ENCODE data around the gene BPI. TPM values are rescaled to one million over a fixed set of nuclear protein-coding genes. Genes with fewer than 3 reads are reported as not detected.
"Not testable (repeated sequence)": the region's sequence is repeated elsewhere in the genome, so short reads cannot be mapped to it uniquely, and the experiment has no call there.

BPI gene
- total RNA-seq, 4 donors from 2014 or later, result not detected

- H3K27ac ChIP-seq, result no peak overlapping the region
- no peaks in the 10 kb centered on the region for H3K36me3 ChIP-seq
- intact Hi-C loops (cut with DNase I; ENCODE audit: low total_unique reads) (no loop called here), in situ Hi-C loops (cut with MboI; ENCODE audit: low sequenced_read_pairs in 4 of 4) (no loop called here)
- TF ChIP-seq POLR2A (IDR thresholded peaks at IDR 0.05), result no peak
- no peak for TF ChIP-seq CTCF (IDR thresholded peaks at IDR 0.05 in 4 of 5, conservative IDR thresholded peaks at IDR 0.05 in 1 of 5)
- no peak overlapping the region for H3K4me3 ChIP-seq
- no peak for DNase-seq
- ATAC-seq, result no peak
- H3K9me3 ChIP-seq, result no peaks in the 10 kb centered on the region
- H3K4me1 ChIP-seq, result peaks cover 3 to 10% of the 10 kb centered on the region in 2 donors
- no peaks in the 10 kb centered on the region for H3K27me3 ChIP-seq
Observed at GRCh38 chr20:38278763-38279162, 25.2 kb upstream of the BPI start.

DNA sequence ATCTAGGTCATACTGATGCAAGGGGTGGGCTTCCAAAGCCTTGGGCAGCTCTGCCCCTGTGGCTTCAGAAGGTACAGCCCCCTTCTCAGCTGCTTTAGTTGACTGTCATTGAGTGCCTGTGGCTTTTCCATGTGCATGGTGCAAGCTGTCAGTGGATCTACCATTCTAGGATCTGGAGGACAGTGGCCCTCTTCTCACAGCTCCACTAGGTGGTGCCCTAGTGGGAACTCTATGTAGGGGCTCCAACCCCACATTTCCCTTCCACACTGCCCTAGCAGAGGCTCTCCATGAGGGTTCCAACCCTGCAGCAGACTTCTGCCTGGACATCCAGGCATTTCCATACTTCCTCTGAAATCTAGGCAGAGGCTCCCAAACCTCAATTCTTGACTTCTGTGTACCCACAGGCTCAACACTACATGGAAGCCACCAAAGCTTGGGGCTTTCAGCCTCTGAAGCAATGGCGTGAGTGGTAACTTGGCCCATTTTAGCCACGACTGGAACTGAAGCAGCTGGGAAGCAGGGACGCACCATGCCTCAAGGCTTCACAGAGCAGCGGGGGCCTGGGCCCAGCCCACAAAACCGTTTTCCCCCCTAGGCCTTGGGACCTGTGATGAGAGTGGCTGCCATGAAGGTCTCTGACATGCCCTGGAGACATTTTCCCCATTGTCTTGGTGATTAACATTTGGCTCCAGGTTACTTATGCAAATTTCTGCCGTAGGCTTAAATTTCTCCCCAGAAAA is 22.6 kb upstream of the BPI start:
- H3K27ac ChIP-seq; H3K36me3 ChIP-seq; H3K27me3 ChIP-seq; in situ Hi-C loops (cut with MboI; ENCODE audit: low sequenced_read_pairs in 4 of 4); H3K9me3 ChIP-seq; DNase-seq; H3K4me1 ChIP-seq; H3K4me3 ChIP-seq; ATAC-seq: not testable (repeated sequence)
- intact Hi-C loops (cut with DNase I; ENCODE audit: low total_unique reads), result loop anchor here (2.0 kb wide), 1 partner anchor 17 kb away; no protein-coding TSS in a partner anchor

- Histone ChIP-seq H3K9me3 (no peaks in the 10 kb centered on the region), H3K27ac (no peak overlapping the region), H3K27me3 (no peaks in the 10 kb centered on the region), H3K4me3 (no peak overlapping the region), H3K36me3 (no peaks in the 10 kb centered on the region), H3K4me1 (peaks cover 3 to 10% of the 10 kb centered on the region in 2 donors)
- in situ Hi-C loops (cut with MboI; ENCODE audit: low sequenced_read_pairs in 4 of 4) (no loop called here), intact Hi-C loops (cut with DNase I; ENCODE audit: low total_unique reads) (no loop called here)
- no peak for ATAC-seq
- no peak for TF ChIP-seq CTCF (IDR thresholded peaks at IDR 0.05 in 4 of 5, conservative IDR thresholded peaks at IDR 0.05 in 1 of 5)
- TF ChIP-seq POLR2A (IDR thresholded peaks at IDR 0.05), result no peak
- no peak for DNase-seq
Observed at GRCh38 chr20:38283236-38283635, 20.7 kb upstream of the BPI start.

- intact Hi-C loops (cut with DNase I; ENCODE audit: low total_unique reads); H3K4me1 ChIP-seq; H3K9me3 ChIP-seq; H3K27ac ChIP-seq; DNase-seq; H3K4me3 ChIP-seq; H3K27me3 ChIP-seq; in situ Hi-C loops (cut with MboI; ENCODE audit: low sequenced_read_pairs in 4 of 4); ATAC-seq; H3K36me3 ChIP-seq: not testable (repeated sequence)
Observed at GRCh38 chr20:38284066-38284650, 19.8 kb upstream of the BPI start.

GRCh38 chr20:38284893-38285444 is 19.0 kb upstream of the BPI start:
- H3K4me1 ChIP-seq, result peaks cover 3 to 4% of the 10 kb centered on the region in 2 donors
- intact Hi-C loops (cut with DNase I; ENCODE audit: low total_unique reads) (no loop called here), in situ Hi-C loops (cut with MboI; ENCODE audit: low sequenced_read_pairs in 4 of 4) (no loop called here)
- no peak overlapping the region for H3K27ac ChIP-seq
- H3K9me3 ChIP-seq, result no peaks in the 10 kb centered on the region
- ATAC-seq, result no peak
- H3K4me3 ChIP-seq, result no peak overlapping the region
- TF ChIP-seq POLR2A (IDR thresholded peaks at IDR 0.05) (no peak), CTCF (IDR thresholded peaks at IDR 0.05 in 4 of 5, conservative IDR thresholded peaks at IDR 0.05 in 1 of 5) (no peak)
- no peak for DNase-seq
- no peaks in the 10 kb centered on the region for H3K27me3 ChIP-seq
- H3K36me3 ChIP-seq, result no peaks in the 10 kb centered on the region

Measured in gastrocnemius medialis (tissue), 4 donors.